Liver (tissue), 9 donors: ENCODE results near the gene HNMT. TPM values are rescaled to one million over a fixed set of nuclear protein-coding genes. Genes with fewer than 3 reads are reported as not detected.
A peak's percentile ranks its signal among the peaks of the same experiment; 100 is the strongest.

Experiments
- DNase-seq: peaks from one replicate; pipeline ENCODE4 v3.0.0-alpha.2; 2017; ENCODE audit warnings: low spot score
- H3K27ac ChIP-seq, 2 donors: one replicate each; pipeline ENCODE4 v1.7.0; 2013; ENCODE audit warnings: inconsistent platforms in 2 of 2, low read length in 2 of 2, control low read depth in 1 of 2, low read depth in 1 of 2, mild to moderate bottlenecking in 1 of 2
- H3K27me3 ChIP-seq, 4 donors: one replicate each; pipeline versions ENCODE4 v1.6.1 to v1.7.0; 2013; ENCODE audit warnings: low read length in 3 of 4, inconsistent platforms in 1 of 4, mild to moderate bottlenecking in 1 of 4, moderate library complexity in 1 of 4; ENCODE audit not compliant: control insufficient read depth in 4 of 4, insufficient read depth in 4 of 4
- H3K36me3 ChIP-seq, 4 donors: one replicate each; pipeline versions ENCODE4 v1.6.1 to v1.7.0; 2013; ENCODE audit warnings: low read length in 3 of 4, mild to moderate bottlenecking in 3 of 4, low read depth in 1 of 4, moderate library complexity in 1 of 4; ENCODE audit not compliant: control insufficient read depth in 4 of 4, insufficient read depth in 3 of 4
- H3K4me1 ChIP-seq, 4 donors: one replicate each; pipeline versions ENCODE4 v1.6.1 to v1.7.0; 2013; ENCODE audit warnings: low read length in 3 of 4, mild to moderate bottlenecking in 3 of 4, moderate library complexity in 1 of 4; ENCODE audit not compliant: control insufficient read depth in 4 of 4, insufficient read depth in 4 of 4
- H3K4me3 ChIP-seq, 3 donors: one replicate each; pipeline versions ENCODE4 v1.6.1 to v1.7.0; 2013; ENCODE audit warnings: low read length in 3 of 3, control low read depth in 1 of 3, low read depth in 1 of 3, mild to moderate bottlenecking in 1 of 3
- H3K9ac ChIP-seq, 2 donors: one replicate each; pipeline ENCODE4 v1.7.0; 2013; ENCODE audit warnings: low read length in 2 of 2, mild to moderate bottlenecking in 2 of 2, moderate library complexity in 2 of 2, control low read depth in 1 of 2, low read depth in 1 of 2
- H3K9me3 ChIP-seq, 4 donors: one replicate each; pipeline versions ENCODE4 v1.6.1 to v1.7.0; 2013; ENCODE audit warnings: low read length in 3 of 4; ENCODE audit not compliant: control insufficient read depth in 4 of 4
- ATF3 ChIP-seq: IDR thresholded peaks from 2 replicates; pipeline ENCODE4 v1.6.1; 2016; ENCODE audit warnings: antibody characterized with exemption
- EGR1 ChIP-seq, 2 donors: IDR thresholded peaks; 2 replicates each; pipeline ENCODE4 v1.6.1; 2016 to 2018; ENCODE audit warnings: antibody characterized with exemption in 2 of 2, low read depth in 2 of 2
- FOXA1 ChIP-seq: IDR thresholded peaks from 2 replicates; pipeline ENCODE4 v1.6.1; 2016; ENCODE audit warnings: antibody characterized with exemption
- FOXA2 ChIP-seq: IDR thresholded peaks from 2 replicates; pipeline ENCODE4 v1.6.1; 2016; ENCODE audit warnings: antibody characterized with exemption
- GABPA ChIP-seq, 2 donors: IDR thresholded peaks in 1 of 2; conservative IDR thresholded peaks in 1 of 2; 2 replicates each; pipeline ENCODE4 v1.6.1; 2016; ENCODE audit warnings: antibody characterized with exemption in 2 of 2, mild to moderate bottlenecking in 1 of 2, moderate library complexity in 1 of 2
- HNF4G ChIP-seq: IDR thresholded peaks from 2 replicates; pipeline ENCODE4 v1.6.1; 2016; ENCODE audit warnings: antibody characterized with exemption
- JUND ChIP-seq, 2 donors: IDR thresholded peaks; 2 replicates each; pipeline ENCODE4 v1.6.1; 2016; ENCODE audit warnings: antibody characterized with exemption in 2 of 2
- NR2F2 ChIP-seq: IDR thresholded peaks from 2 replicates; pipeline ENCODE4 v1.6.1; 2016; ENCODE audit warnings: antibody characterized with exemption
- RAD21 ChIP-seq, 2 donors: IDR thresholded peaks; 2 replicates each; pipeline ENCODE4 v1.6.1; 2016; ENCODE audit warnings: antibody characterized with exemption in 2 of 2, mild to moderate bottlenecking in 2 of 2
- REST ChIP-seq: IDR thresholded peaks from 2 replicates; pipeline ENCODE4 v1.6.1; 2016; ENCODE audit warnings: antibody characterized with exemption, mild to moderate bottlenecking
- RXRA ChIP-seq, 2 donors: IDR thresholded peaks; 2 replicates each; pipeline ENCODE4 v1.6.1; 2017 to 2018; ENCODE audit warnings: antibody characterized with exemption in 2 of 2, mild to moderate bottlenecking in 1 of 2
- SP1 ChIP-seq: IDR thresholded peaks from 2 replicates; pipeline ENCODE4 v1.6.1; 2018; ENCODE audit warnings: antibody characterized with exemption, mild to moderate bottlenecking
- TAF1 ChIP-seq: conservative IDR thresholded peaks from 2 replicates; pipeline ENCODE4 v1.6.1; 2016; ENCODE audit warnings: antibody characterized with exemption, mild to moderate bottlenecking
- YY1 ChIP-seq: IDR thresholded peaks from 2 replicates; pipeline ENCODE4 v1.6.1; 2016; ENCODE audit warnings: antibody characterized with exemption, mild to moderate bottlenecking
- ZBTB33 ChIP-seq: IDR thresholded peaks from 2 replicates; pipeline ENCODE4 v1.6.1; 2016; ENCODE audit warnings: antibody characterized with exemption
- WGBS: extraction: QIAGEN DNeasy Blood & Tissue Kit; methylation state at CpG from one replicate; pipeline ENCODE4 v1.1.7; 2013; 5-methylcytosine and 5-hydroxymethylcytosine counted together
- polyA plus RNA-seq, 2 donors: library from polyadenylated mRNA; stranded (reverse) in 1 of 2; unstranded in 1 of 2; fragments of 200-250 nt in 1 of 2; fragments of >200 nt in 1 of 2; fragmentation: Nextera tagmentation in 1 of 2; extraction: Ambion mirVana in 1 of 2; gene quantifications; one replicate each; pipeline versions ENCODE4 v1.2.1 to v1.2.3, GENCODE V29; 2013 to 2015
- total RNA-seq, 2 donors: library from RNA; depleted of rRNA; stranded (reverse); fragments of >200 nt; gene quantifications; one replicate each; pipeline ENCODE4 v1.2.3, GENCODE V29; 2014
- donor health status: healthy.
- donor health status: healthy.
- donor health status: healthy.
- donor health status: healthy.
- donor health status: healthy.

HNMT gene
- total and polyA plus RNA-seq, 4 donors: 44.4 to 103 (median 78.5) TPM

- TF ChIP-seq REST: no peak
- TF ChIP-seq ATF3: no peak
- TF ChIP-seq JUND (IDR thresholded peaks at IDR 0.05): no peak
- TF ChIP-seq TAF1: no peak
- no peak for TF ChIP-seq NR2F2
- no peak for TF ChIP-seq ZBTB33
- no peak for TF ChIP-seq SP1
- no peak for TF ChIP-seq YY1
Measured at GRCh38 chr2:138018866-138019688, 54.8 kb downstream of the HNMT start (continued).

- Histone ChIP-seq H3K9me3 (no peaks in the 10 kb centered on the region), H3K9ac (no peak overlapping the region), H3K36me3 (peaks cover 0 to 7% (median 1%) of the 10 kb centered on the region in 4 donors), H3K4me3 (no peak overlapping the region), H3K27me3 (no peaks in the 10 kb centered on the region), H3K4me1 (no peaks in the 10 kb centered on the region), H3K27ac (no peak overlapping the region)
- no peak for DNase-seq
- TF ChIP-seq SP1 (no peak), RAD21 (IDR thresholded peaks at IDR 0.05) (peak; percentile 51 to 55)
- 77% methylated on average over 1 of the region's 1 CpG for WGBS
Measured at GRCh38 chr2:138020432-138020831, 56.2 kb downstream of the HNMT start.

- H3K27me3 ChIP-seq: no peaks in the 10 kb centered on the region
- no peak overlapping the region for H3K9ac ChIP-seq
- DNase-seq: no peak
- H3K4me3 ChIP-seq: no peak overlapping the region
- no peaks in the 10 kb centered on the region for H3K9me3 ChIP-seq
- H3K36me3 ChIP-seq: peaks cover 0 to under 1% (median 0%) of the 10 kb centered on the region in 4 donors
- WGBS: 97% methylated on average over 1 of the region's 1 CpG
- H3K4me1 ChIP-seq: peaks cover 0 to under 1% (median 0%) of the 10 kb centered on the region in 4 donors
- TF ChIP-seq EGR1 (IDR thresholded peaks at IDR 0.05; ENCODE audit: low read depth in 2 of 2): no peak
- no peak for TF ChIP-seq GABPA (IDR thresholded peaks at IDR 0.05 in 1 of 2, conservative IDR thresholded peaks at IDR 0.05 in 1 of 2)
- no peak for TF ChIP-seq HNF4G
- TF ChIP-seq YY1: no peak
- TF ChIP-seq ZBTB33: no peak
- TF ChIP-seq RAD21 (IDR thresholded peaks at IDR 0.05): no peak
- TF ChIP-seq JUND (IDR thresholded peaks at IDR 0.05): no peak
- no peak for TF ChIP-seq FOXA2
- TF ChIP-seq RXRA (IDR thresholded peaks at IDR 0.05): no peak
- no peak for TF ChIP-seq FOXA1
- no peak overlapping the region for H3K27ac ChIP-seq
Measured at GRCh38 chr2:138021154-138021553, 56.9 kb downstream of the HNMT start.
